Measurements from ENCODE around the gene TRPC4AP. TPM values are rescaled to one million over a fixed set of nuclear protein-coding genes. Genes with fewer than 3 reads are reported as not detected.

TRPC4AP gene
- total and polyA plus RNA-seq, 10 of the 15 experiments (the other 5 are each of a cell fraction or from before 2014, with no cell fraction given), result 1.1 to 61.7 (median 41.2) TPM

- SMC1A ChIA-PET (ENCODE audit: uncharacterized antibody, unreplicated experiment), result no interaction called here
- 79% methylated on average over 10 of the region's 10 CpGs for WGBS (ENCODE audit: insufficient coverage, insufficient replicate concordance, low lambda C conversion rate, missing lambda C conversion rate)
- Histone ChIP-seq H3K79me2 (ENCODE audit: control insufficient read depth, insufficient read depth, low read length) (no peaks in the 10 kb centered on the region), H3K27ac (ENCODE audit: control insufficient read depth, insufficient read depth) (no peak overlapping the region), H3K4me3 (no peak overlapping the region), H2AFZ (ENCODE audit: control insufficient read depth, low read depth, low read length) (no peak overlapping the region), H3K27me3 (replicated peaks in 1 of 2; ENCODE audit: control insufficient read depth in 2 of 2, insufficient read depth in 2 of 2, low read length in 1 of 2) (no peaks in the 10 kb centered on the region), H3K36me3 (ENCODE audit: control insufficient read depth in 2 of 2, insufficient read depth in 2 of 2, low read length in 1 of 2) (peaks cover 3 to 55% of the 10 kb centered on the region in 2 experiments; a peak in 3 of 4 replicates), H3K4me1 (ENCODE audit: control insufficient read depth, insufficient read depth, low read length) (no peaks in the 10 kb centered on the region), H3K9ac (ENCODE audit: control insufficient read depth, insufficient read depth, low read length) (no peak overlapping the region), H3K4me2 (ENCODE audit: control insufficient read depth, insufficient read depth) (no peak overlapping the region), H3K9me3 (replicated peaks; ENCODE audit: control insufficient read depth, insufficient read depth, low read length) (no peaks in the 10 kb centered on the region), H4K20me1 (ENCODE audit: control insufficient read depth, insufficient read depth) (no peaks in the 10 kb centered on the region)
- in situ Hi-C loops (cut with MboI) (no loop called here), intact Hi-C loops (cut with micrococcal nuclease; ENCODE audit: unreplicated experiment) (no loop called here)
- FAIRE-seq, result no peak
- TF ChIP-seq CREM (IDR thresholded peaks at IDR 0.05; ENCODE audit: low read depth) (no peak), TAF1 (IDR thresholded peaks at IDR 0.05; ENCODE audit: borderline replicate concordance, low read depth, low read length) (no peak), KLF5 (IDR thresholded peaks at IDR 0.05; ENCODE audit: partially characterized antibody) (no peak), RELB (IDR thresholded peaks at IDR 0.05; ENCODE audit: low read depth) (no peak), ZNF217 (IDR thresholded peaks at IDR 0.05) (no peak), MTA2 (IDR thresholded peaks at IDR 0.05; ENCODE audit: low read depth) (no peak), PBX3 (IDR thresholded peaks at IDR 0.05; ENCODE audit: insufficient replicate concordance, low read depth, low read length) (no peak), SRF (IDR thresholded peaks at IDR 0.05; ENCODE audit: low read depth in 2 of 2, low read length in 2 of 2) (no peak), LARP7 (IDR thresholded peaks at IDR 0.05) (no peak), SMC3 (IDR thresholded peaks at IDR 0.05; ENCODE audit: borderline replicate concordance, low read length) (no peak), GABPA (IDR thresholded peaks at IDR 0.05; ENCODE audit: low read depth) (no peak), IRF4 (IDR thresholded peaks at IDR 0.05; ENCODE audit: low read depth, low read length) (no peak), EED (IDR thresholded peaks at IDR 0.05; ENCODE audit: low read depth) (no peak), FOXM1 (IDR thresholded peaks at IDR 0.05; ENCODE audit: low read depth, low read length) (no peak), YBX1 (IDR thresholded peaks at IDR 0.05) (no peak), ZSCAN29 (IDR thresholded peaks at IDR 0.05) (no peak), ATF3 (IDR thresholded peaks at IDR 0.05; ENCODE audit: borderline replicate concordance, extremely low read depth, low read depth, low read length) (no peak), BCL3 (IDR thresholded peaks at IDR 0.05; ENCODE audit: borderline replicate concordance, insufficient read depth, low read depth, low read length, poor library complexity, severe bottlenecking) (no peak), SIX5 (IDR thresholded peaks at IDR 0.05; ENCODE audit: low read depth, low read length, severe bottlenecking) (no peak), BRCA1 (IDR thresholded peaks at IDR 0.05; ENCODE audit: low read depth, low read length) (no peak)
- CTCF ChIA-PET, result interaction anchor here (1.0 to 1.2 kb wide), 2 partner anchors 86 to 127 kb away, joined by 3 to 4 read pairs; no protein-coding TSS in a partner anchor
- no TSS peak for BruUV-seq (replicated peaks)
- POLR2A ChIA-PET, result interaction anchor here (0.6 kb wide), 1 partner anchor 56 kb away, joined by 4 read pairs; no protein-coding TSS in a partner anchor
- no peak for ATAC-seq
- no peak for DNase-seq (ENCODE audit: low read depth, low spot score)
- RAD21 ChIA-PET (ENCODE audit: unreplicated experiment), result no interaction called here
These were observed 90.0 kb downstream of the TRPC4AP start for GRCh38 chr20:35002426-35003210.

Measured in GM12878 (cell line).